Measurements from ENCODE around the gene SLC46A2. TPM values are rescaled to one million over a fixed set of nuclear protein-coding genes. Genes with fewer than 3 reads are reported as not detected.

Gene SLC46A2
- polyA plus RNA-seq (not detected in 3 replicates), polyA minus RNA-seq (not detected in 3 replicates)
- polyA plus RNA-seq (2011; ENCODE audit: low read depth) = 0.69 TPM
- not detected in 2 replicates for polyA plus RNA-seq (2011; cell fraction: cytosol; rRNA removed)
- polyA plus RNA-seq (2011; cell fraction: nucleus; rRNA removed) = not detected in 2 replicates
- polyA plus RNA-seq (2012; ENCODE audit: low replicate concordance) = 2.6 TPM in 1 of 2 replicates, not detected in the other
- polyA minus RNA-seq (2011; cell fraction: cytosol; rRNA and poly(A)+ RNA removed) = not detected
- not detected in 2 replicates for polyA minus RNA-seq (2011; cell fraction: nucleus; rRNA and poly(A)+ RNA removed)

GRCh38 chr9:112890106-112891081 is at the start of gene SLC46A2:
SLC46A2 (minus strand) TSS chr9:112890876; CDS start chr9:112890681, 195 bp downstream.
- no peak for DNase-seq (ENCODE audit: low read depth, low spot score)
- no peak for FAIRE-seq
- H3K9ac ChIP-seq (ENCODE audit: control insufficient read depth, extremely low read depth, insufficient read depth, low read length) = no peak within 1 kb of the TSS
- H3K4me3 ChIP-seq (ENCODE audit: control insufficient read depth in 2 of 3, extremely low read depth in 1 of 3, insufficient read depth in 2 of 3, low read depth in 1 of 3, low read length in 3 of 3) = no peak within 1 kb of the TSS
- H3K4me1 ChIP-seq (ENCODE audit: control insufficient read depth, extremely low read depth, insufficient read depth, low read length) = no peaks in the 10 kb centered on the region
- H3K9me1 ChIP-seq (ENCODE audit: control insufficient read depth, extremely low read depth, insufficient read depth, low read length) = no peaks in the 10 kb centered on the region
- H3K27ac ChIP-seq (ENCODE audit: control insufficient read depth, insufficient read depth, low read length) = no peak within 1 kb of the TSS
- TF ChIP-seq CTCF (optimal IDR thresholded peaks at IDR 0.05 in 1 of 3, IDR thresholded peaks at IDR 0.05 in 1 of 3, conservative IDR thresholded peaks at IDR 0.05 in 1 of 3; ENCODE audit: extremely low read depth in 1 of 3, insufficient read depth in 2 of 3, low read length in 3 of 3) (no peak), EZH2 (IDR thresholded peaks at IDR 0.05; ENCODE audit: low read length) (peak; percentile 62)
- H3K36me3 ChIP-seq (ENCODE audit: control insufficient read depth in 2 of 2, extremely low read depth in 1 of 2, insufficient read depth in 2 of 2, low read length in 2 of 2) = no peaks in the 10 kb centered on the region
- no peaks in the 10 kb centered on the region for H3K9me3 ChIP-seq (ENCODE audit: control insufficient read depth, low read depth, low read length)
- peak within 1 kb of the TSS; percentile 31 for H3K4me2 ChIP-seq (ENCODE audit: control insufficient read depth, extremely low read depth, insufficient read depth, low read depth, low read length)
- dilution Hi-C loops (cut with MboI; ENCODE audit: extremely low pct_ligation_motif_present, low sequenced_read_pairs) = no loop called here
- no peaks in the 10 kb centered on the region for H4K20me1 ChIP-seq (ENCODE audit: control insufficient read depth, extremely low read depth, insufficient read depth, low read length)
- H3K27me3 ChIP-seq (ENCODE audit: control insufficient read depth, extremely low read depth, insufficient read depth, low read length) = peaks cover 20% of the 10 kb centered on the region
- H2AFZ ChIP-seq (ENCODE audit: control insufficient read depth, low read length) = no peak within 1 kb of the TSS
- no peaks in the 10 kb centered on the region for H3K79me2 ChIP-seq (ENCODE audit: control insufficient read depth, insufficient read depth, low read length)

GRCh38 chr9:112939418-112939817 is 48.7 kb upstream of the SLC46A2 start:
- H3K9me1 ChIP-seq (ENCODE audit: control insufficient read depth, extremely low read depth, insufficient read depth, low read length) = no peaks in the 10 kb centered on the region
- no peaks in the 10 kb centered on the region for H3K9me3 ChIP-seq (ENCODE audit: control insufficient read depth, low read depth, low read length)
- H4K20me1 ChIP-seq (ENCODE audit: control insufficient read depth, extremely low read depth, insufficient read depth, low read length) = no peaks in the 10 kb centered on the region
- dilution Hi-C loops (cut with MboI; ENCODE audit: extremely low pct_ligation_motif_present, low sequenced_read_pairs) = no loop called here
- no peaks in the 10 kb centered on the region for H3K27me3 ChIP-seq (ENCODE audit: control insufficient read depth, extremely low read depth, insufficient read depth, low read length)
- FAIRE-seq = no peak
- H3K36me3 ChIP-seq (ENCODE audit: control insufficient read depth in 2 of 2, extremely low read depth in 1 of 2, insufficient read depth in 2 of 2, low read length in 2 of 2) = no peaks in the 10 kb centered on the region
- H3K27ac ChIP-seq (ENCODE audit: control insufficient read depth, insufficient read depth, low read length) = no peak overlapping the region
- no peak overlapping the region for H3K9ac ChIP-seq (ENCODE audit: control insufficient read depth, extremely low read depth, insufficient read depth, low read length)
- no peaks in the 10 kb centered on the region for H3K4me1 ChIP-seq (ENCODE audit: control insufficient read depth, extremely low read depth, insufficient read depth, low read length)
- H3K79me2 ChIP-seq (ENCODE audit: control insufficient read depth, insufficient read depth, low read length) = no peaks in the 10 kb centered on the region
- DNase-seq (ENCODE audit: low read depth, low spot score) = no peak
- no peak overlapping the region for H2AFZ ChIP-seq (ENCODE audit: control insufficient read depth, low read length)
- TF ChIP-seq EZH2 (IDR thresholded peaks at IDR 0.05; ENCODE audit: low read length) = no peak
- TF ChIP-seq CTCF (optimal IDR thresholded peaks at IDR 0.05 in 1 of 3, IDR thresholded peaks at IDR 0.05 in 1 of 3, conservative IDR thresholded peaks at IDR 0.05 in 1 of 3; ENCODE audit: extremely low read depth in 1 of 3, insufficient read depth in 2 of 3, low read length in 3 of 3) = no peak
- no peak overlapping the region for H3K4me2 ChIP-seq (ENCODE audit: control insufficient read depth, extremely low read depth, insufficient read depth, low read depth, low read length)
- no peak overlapping the region for H3K4me3 ChIP-seq (ENCODE audit: control insufficient read depth in 2 of 3, extremely low read depth in 1 of 3, insufficient read depth in 2 of 3, low read depth in 1 of 3, low read length in 3 of 3)

Measured in keratinocyte (primary cell).